ENCODE measurements around the gene ZNF862. TPM values are rescaled to one million over a fixed set of nuclear protein-coding genes. Genes with fewer than 3 reads are reported as not detected.
"Not testable (repeated sequence)": the region's sequence is repeated elsewhere in the genome, so short reads cannot be mapped to it uniquely, and the experiment has no call there.

ZNF862 gene
- total RNA-seq, 1 experiment from 2014 or later = 8.3 TPM

DNA sequence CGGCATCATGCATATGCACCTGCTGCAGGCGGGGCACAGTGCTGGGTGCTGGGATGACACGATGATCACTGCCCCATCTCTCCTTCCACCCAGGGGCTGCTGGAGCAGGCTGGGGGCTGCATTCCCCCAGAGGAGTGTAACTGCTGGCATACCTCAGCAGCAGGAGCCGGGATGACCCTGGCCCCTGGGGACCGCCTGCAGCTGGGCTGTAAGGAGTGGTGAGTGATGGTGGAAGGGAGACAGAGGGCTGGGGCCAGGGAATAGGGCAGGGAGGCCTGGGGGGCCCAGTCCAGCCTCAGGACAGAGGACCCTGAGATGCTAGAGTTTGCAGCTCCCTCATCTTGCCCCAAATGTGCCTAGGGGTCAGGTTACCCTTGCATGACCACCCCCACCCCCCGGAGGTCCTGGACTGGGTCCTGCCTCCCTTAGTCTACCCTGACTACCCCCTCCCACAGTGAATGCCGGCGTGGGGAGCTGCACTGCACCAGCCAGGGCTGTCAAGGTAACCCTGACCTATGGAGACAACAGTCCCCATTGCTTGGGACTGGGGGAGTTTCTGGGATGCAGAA lies 14.5 kb upstream of the ZNF862 start:
- DNase-seq (ENCODE audit: extremely low read depth, low read depth) = no peak

DNA sequence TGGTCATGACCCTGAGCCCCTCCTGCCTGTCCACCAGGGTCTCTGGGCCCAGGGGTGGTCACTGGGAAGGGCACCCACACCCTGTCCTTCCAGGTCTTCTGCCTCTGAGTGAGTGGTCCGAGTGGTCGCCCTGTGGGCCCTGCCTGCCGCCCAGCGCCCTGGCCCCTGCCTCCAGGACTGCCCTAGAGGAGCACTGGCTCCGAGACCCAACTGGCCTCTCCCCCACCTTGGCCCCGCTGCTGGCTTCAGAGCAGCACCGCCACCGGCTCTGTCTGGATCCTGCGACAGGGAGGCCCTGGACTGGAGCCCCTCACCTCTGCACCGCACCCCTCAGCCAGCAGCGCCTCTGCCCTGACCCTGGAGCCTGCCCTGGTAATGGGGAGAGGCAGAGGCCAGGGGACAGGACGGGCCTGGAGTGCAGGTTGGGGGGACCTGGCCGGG lies 13.9 kb upstream of the ZNF862 start:
- DNase-seq (ENCODE audit: extremely low read depth, low read depth) = no peak

GRCh38 chr7:149824748-149825566 lies 13.2 kb upstream of the ZNF862 start:
- no peak for DNase-seq (ENCODE audit: extremely low read depth, low read depth)

DNA sequence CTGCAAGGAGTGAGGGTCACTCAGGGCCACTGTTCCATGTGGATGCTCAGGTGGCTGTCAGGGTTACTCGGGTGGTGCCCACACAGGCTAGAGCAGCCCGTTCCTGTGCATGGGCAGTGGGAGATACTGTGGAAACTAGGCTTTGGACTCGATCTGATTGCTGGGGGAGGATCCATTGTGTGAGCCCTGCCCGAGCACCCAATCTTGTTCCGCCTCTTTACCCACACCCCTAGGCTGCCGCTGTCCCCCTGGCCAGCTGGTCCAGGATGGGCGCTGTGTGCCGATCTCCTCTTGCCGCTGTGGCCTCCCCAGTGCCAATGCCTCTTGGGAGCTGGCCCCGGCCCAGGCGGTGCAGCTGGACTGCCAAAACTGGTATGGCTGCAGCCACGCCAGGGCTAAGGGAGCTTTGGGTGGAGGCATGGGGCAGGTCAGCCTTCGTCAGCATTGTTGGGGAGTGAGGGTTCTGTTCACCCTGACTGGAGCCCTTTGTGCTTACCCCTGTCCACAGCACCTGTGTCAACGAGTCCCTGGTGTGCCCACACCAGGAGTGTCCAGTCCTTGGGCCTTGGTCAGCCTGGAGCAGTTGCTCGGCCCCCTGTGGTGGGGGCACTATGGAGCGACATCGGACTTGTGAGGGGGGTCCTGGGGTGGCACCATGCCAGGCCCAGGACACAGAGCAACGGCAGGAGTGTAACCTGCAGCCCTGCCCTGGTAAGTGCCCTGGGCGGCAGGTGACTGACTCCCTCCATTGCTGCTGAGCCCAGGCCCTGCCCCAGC lies 12.4 kb upstream of the ZNF862 start:
- no peak for DNase-seq (ENCODE audit: extremely low read depth, low read depth)

DNA sequence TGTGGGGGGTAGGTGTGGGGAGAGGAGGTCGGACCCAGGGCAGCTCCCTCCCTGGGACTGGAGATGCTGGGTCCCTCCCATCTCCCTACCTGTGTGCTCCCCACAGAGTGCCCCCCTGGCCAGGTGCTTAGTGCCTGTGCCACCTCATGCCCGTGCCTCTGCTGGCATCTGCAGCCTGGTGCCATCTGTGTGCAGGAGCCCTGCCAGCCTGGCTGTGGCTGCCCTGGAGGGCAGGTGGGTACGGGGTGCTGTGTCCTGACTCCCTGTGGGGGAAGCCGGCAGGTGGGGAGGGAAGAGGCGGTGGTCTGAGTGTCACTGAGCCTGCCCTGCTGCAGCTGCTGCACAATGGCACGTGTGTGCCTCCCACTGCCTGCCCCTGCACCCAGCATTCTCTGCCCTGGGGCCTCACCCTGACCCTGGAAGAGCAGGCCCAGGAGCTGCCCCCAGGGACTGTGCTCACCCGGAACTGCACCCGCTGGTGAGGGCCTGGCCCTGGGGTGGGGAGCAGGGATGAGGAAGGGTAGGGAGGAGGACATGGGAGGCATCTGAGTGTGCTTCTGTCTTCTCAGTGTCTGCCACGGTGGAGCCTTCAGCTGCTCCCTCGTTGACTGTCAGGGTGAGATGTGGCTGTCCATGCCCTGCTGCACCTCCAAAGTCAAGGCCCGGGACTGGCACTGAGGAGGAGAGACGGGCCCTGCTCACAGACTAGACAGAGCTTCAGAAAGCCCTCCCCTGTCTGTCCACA lies 11.7 kb upstream of the ZNF862 start:
- no peak for DNase-seq (ENCODE audit: extremely low read depth, low read depth)

DNA sequence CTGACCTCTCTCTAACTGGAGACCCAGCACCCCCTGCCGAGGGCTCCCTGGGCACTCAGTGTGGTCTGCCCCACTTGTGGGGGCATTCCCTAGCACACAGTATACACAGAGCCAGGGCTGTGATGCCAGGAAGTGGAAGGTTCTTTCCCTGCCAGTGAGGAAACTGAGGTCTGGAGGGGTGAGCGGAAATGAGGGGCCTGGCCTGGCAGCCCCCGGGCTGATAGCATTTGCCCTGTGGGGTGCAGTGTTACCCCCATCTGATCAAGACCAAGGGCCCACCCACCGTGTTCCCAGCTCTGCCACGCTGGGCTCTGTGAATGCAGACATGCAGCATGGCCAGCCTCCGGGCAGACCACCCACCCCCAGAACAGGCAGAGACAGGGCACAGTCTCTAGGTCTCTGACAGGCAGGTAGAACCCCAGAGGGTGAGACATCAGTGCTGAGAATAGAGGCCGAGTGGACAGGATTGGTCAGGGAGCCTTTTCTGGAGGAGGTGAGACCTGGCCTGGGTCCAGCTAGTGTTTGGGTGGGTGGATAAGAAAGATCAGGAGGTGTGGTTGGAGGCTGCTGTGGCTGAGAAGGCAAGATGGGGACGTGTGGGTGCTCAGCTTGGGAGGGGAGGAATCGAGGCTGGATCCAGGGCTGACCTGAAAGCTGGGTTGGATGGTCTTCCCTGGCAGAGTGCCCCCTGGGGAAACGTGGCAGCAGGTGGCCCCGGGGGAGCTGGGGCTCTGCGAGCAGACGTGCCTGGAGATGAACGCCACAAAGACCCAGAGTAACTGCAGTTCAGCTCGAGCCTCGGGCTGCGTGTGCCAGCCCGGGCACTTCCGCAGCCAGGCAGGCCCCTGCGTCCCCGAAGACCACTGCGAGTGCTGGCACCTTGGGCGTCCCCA lies 10.8 kb upstream of the ZNF862 start:
- DNase-seq (ENCODE audit: extremely low read depth, low read depth) = no peak

DNA sequence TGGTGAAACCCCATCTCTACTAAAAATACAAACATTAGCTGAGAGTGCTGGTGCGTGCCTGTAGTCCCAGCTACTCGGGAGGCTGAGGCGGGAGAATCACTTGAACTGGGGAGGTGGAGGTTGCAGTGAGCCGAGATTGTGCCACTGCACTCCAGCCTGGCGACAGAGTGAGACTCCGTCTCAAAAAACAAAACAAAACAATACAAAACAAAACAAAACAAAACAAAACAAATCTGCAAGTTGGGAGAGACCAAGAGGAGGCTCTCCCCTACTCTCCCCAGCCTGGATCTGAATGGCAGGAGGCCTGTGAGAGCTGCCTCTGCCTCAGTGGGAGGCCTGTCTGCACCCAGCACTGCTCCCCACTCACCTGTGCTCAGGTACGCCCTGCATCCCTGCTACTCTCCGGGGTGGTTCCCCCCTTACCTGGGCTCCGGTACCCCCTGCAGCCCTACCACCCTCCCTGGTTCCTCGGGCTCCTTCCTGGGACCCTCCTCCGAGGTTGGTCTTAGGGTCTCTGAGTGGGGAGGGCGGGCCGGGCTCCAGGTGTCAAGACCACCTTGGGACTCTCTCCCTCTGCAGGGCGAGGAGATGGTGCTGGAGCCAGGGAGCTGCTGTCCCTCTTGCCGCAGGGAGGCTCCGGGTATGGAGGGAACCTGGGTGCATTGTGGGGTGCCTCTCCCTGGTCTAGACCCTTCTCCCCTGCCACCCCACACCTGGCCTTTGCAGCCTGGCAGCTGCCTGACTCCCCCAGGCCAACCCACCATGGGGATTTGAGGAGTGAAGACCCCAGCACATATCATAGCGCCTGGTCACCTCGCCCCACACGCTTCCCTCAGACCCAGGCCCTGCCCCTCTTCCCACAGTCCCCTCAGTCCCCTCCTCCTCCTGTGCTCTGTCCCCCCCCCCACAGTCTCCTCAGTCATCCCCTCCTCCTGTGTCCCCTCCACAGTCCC lies 9.5 kb upstream of the ZNF862 start:
- DNase-seq (ENCODE audit: extremely low read depth, low read depth) = no peak

GRCh38 chr7:149830527-149830926 lies 7.6 kb upstream of the ZNF862 start:
- DNase-seq (ENCODE audit: extremely low read depth, low read depth) = not testable (repeated sequence)

- no peak for DNase-seq (ENCODE audit: extremely low read depth, low read depth)
Measured at GRCh38 chr7:149830997-149831740, 7.0 kb upstream of the ZNF862 start.

- DNase-seq (ENCODE audit: extremely low read depth, low read depth) = no peak
Measured at GRCh38 chr7:149831741-149832219, 6.4 kb upstream of the ZNF862 start.

- DNase-seq (ENCODE audit: extremely low read depth, low read depth) = no peak
Measured at GRCh38 chr7:149832332-149833041, 5.7 kb upstream of the ZNF862 start.

- DNase-seq (ENCODE audit: extremely low read depth, low read depth) = no peak
Measured at GRCh38 chr7:149833495-149834130, 4.6 kb upstream of the ZNF862 start.

DNA sequence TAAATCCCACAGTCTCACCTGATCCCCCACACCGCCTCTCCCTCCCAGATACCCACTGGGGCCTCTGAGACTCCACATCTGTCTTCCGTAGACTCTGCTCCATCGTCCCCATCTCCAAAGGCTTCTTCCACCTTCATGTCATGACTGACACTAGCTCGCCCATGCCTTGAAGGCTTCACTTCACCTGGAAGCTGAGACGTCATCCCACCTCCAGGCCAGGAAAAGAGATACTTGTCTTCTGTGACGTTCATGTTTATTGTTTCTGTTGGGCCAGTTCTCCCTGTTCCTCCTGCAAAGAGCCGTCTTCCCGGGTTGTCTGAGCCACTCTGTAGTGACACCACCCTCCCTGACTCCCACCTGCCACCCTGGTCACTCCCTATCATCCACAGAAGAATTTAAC lies 3.6 kb upstream of the ZNF862 start:
- DNase-seq (ENCODE audit: extremely low read depth, low read depth) = no peak

- DNase-seq (ENCODE audit: extremely low read depth, low read depth) = no peak
Measured at GRCh38 chr7:149836434-149836833, 1.7 kb upstream of the ZNF862 start.

DNA sequence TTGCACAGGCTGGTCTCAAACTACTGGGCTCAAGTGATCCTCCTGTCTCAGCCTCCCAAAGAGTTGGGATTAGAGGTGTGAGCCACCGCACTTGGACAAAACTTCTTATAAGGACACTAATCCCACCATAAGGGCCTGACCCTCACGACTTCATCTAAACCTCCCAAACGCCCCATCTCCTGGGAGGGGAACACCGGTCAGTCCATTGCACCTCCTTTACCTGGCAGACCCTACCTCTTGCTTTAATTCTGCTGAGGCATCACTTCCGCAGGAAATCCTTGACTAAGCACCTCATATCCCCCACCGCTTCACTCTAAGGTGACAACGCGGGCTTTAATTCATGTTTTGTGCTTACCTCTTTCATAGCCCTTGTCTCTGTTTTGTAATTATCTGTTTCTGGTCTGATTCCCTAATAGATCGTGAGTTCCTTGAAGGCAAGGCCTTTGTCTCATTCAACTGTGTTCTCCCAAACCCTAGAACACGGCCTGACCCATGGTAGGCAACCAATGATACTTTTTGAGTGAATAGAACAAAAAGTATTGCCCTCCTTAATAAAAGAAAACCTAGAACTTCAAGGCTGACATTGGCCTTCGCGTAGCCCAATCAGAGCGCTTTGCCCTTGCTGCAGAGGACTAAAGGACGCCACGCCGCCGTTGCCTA lies 481 bp upstream of the ZNF862 start:
- no peak for DNase-seq (ENCODE audit: extremely low read depth, low read depth)

DNA sequence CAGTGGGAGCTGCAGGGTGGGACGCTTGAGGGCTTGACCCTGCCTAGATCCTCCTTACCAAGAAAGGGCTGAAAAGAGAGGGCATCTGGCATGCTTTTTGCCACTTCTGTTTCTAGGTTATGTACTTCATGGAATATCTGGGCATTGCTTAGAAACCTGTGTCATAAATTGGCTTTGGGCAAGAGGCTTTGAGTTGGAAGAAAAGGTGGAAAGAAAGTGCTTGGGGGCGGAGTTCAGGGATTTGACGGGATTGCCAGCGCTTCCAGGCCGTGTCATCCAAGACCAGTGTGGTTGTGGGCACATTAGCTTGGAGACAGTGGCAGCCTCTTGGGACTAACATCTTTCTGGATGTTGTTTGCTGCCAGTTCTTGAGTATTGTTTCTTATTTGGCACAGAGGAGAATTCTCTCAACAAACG lies 825 bp downstream of the ZNF862 start:
- no peak for DNase-seq (ENCODE audit: extremely low read depth, low read depth)

Measured in NCI-H460 (cell line).